ENCODE results near the gene GIGYF2.

GRCh38 chr2:232871835-232872736 lies 175.0 kb downstream of the GIGYF2 start:
- TF ChIP-seq CTCF (IDR thresholded peaks at IDR 0.05) (no peak), POLR2A (IDR thresholded peaks at IDR 0.05) (no peak), POLR2AphosphoS5 (IDR thresholded peaks at IDR 0.05) (no peak), EP300 (IDR thresholded peaks at IDR 0.05) (no peak)

Measured in gastroesophageal sphincter (tissue), 3 donors.